Neural progenitor cell (in vitro differentiated cells): ENCODE data around the gene DCP2.

Source experiments
- CTCF ChIP-seq: fragments of 200-600 bp; sonication (generic); IDR thresholded peaks from 2 replicates; pipeline ENCODE4 v1.5.1; 2017; ENCODE audit warnings: antibody characterized with exemption, mild to moderate bottlenecking
- EZH2phosphoT487 ChIP-seq: fragments of 200-600 bp; sonication (generic); IDR thresholded peaks from 2 replicates; pipeline ENCODE4 v1.6.1; 2017; ENCODE audit warnings: antibody characterized with exemption

- no peak for TF ChIP-seq CTCF
- TF ChIP-seq EZH2phosphoT487, result no peak
These were observed 27.2 kb downstream of the DCP2 start for GRCh38 chr5:113003763-113004162.
